GM18909 (cell line): ENCODE data around the gene TBCEL.

Experiments used
- ATAC-seq: cut with Tn5 transposase; IDR thresholded peaks from one replicate; pipeline ENCODE4 v1.9.1; 2021; ENCODE audit warnings: mild to moderate bottlenecking; ENCODE audit not compliant: unreplicated experiment, poor library complexity

Gene TBCEL

DNA sequence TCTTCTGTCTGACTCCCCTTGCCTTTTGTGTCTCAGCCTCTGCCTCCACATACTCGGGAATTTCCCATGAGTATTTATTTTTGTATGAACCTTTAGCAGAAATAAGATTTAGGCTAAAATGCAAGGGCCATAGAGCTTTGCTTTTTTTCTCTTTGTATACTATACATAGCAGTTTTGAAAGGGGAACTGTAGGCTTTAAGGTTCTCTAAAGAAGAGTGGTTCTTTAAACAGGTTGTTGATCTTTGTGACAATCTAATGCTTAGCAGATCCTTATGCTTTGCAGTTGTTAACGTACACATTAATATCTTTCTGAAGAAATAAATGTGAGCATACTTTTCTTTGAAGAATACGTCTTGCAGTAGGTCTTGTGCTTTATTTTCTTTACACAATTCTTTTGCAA is 35.0 kb downstream of the TBCEL start:
- no peak for ATAC-seq

DNA sequence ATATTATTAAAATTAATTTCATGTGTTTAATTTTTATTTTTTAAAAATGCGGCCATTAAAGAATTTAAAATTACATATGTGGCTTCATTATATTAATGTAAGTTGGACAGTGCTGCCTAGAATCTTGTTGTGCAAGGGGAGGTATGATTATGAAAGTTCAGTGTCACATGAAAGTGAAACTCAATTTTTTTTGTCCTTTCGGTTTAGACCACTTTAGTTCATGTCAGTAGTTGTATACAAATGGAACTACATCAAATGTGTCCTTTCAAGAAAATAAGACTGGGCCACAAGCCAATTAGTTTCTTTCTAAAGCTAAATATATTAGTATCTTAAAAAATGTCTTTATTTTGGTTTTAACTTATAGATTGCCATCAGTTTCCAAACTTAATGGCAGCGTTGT is 35.7 kb downstream of the TBCEL start:
- peak; percentile 98 for ATAC-seq

GRCh38 chr11:121063728-121064127 is 39.8 kb downstream of the TBCEL start:
- ATAC-seq = no peak

DNA sequence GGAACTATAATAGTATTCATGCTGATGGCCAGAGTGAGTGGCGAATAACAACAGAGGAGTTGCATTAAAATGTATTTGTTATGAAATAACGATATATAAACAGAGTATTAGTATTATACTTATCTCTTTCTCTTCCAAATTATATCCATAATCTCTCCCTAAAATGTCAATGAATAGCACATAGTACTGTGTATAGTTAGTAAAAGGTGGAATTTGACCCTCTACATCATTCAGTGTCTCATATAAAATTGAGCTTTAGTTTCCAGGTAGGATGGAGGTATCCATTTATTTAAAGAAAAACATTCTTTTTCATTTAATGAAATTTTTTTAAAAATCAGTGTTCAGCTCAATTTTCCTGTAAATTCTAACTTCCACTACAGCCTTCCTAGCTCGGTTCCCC is 42.7 kb downstream of the TBCEL start:
- ATAC-seq = no peak

DNA sequence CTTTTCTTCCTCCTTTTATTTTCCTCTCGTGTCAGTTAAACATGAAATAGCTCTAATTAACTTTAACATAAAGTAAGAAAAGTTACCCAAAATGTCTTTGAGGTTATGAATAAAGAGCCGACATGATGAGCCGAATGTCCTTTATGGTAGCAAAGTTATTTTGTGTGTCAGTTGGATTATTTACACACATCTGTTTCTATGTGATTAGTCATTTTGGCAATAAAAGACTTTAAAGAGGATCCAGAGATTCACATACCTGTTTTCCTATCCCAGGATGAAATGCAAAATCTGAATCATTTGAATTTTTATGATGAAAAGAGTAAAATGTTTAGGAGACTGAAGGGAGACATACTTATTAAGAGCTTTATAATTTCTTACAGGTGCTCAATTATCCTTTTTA is 43.1 kb downstream of the TBCEL start:
- no peak for ATAC-seq

- no peak for ATAC-seq
Observed at GRCh38 chr11:121067453-121067852, 43.6 kb downstream of the TBCEL start.

GRCh38 chr11:121067962-121068647 is 44.2 kb downstream of the TBCEL start:
- ATAC-seq = no peak

DNA sequence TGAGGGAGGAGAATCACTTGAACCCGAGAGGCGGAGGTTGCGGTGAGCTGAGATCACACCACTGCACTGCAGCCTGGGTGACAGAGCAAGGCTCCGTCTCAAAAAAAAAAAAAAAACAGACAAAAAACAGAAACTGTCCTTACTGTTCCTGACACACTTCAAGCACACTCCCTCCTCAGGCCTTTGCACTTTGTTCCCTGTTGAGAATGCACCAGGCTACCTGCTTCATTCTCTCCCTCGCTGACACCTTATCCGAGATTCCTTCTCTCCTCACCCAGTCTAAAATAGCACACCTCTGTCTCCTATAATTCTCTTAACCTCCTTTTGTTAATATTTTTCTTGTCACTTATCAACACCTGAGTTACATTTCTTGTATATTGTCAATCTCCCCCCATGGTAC is 44.9 kb downstream of the TBCEL start:
- no peak for ATAC-seq

DNA sequence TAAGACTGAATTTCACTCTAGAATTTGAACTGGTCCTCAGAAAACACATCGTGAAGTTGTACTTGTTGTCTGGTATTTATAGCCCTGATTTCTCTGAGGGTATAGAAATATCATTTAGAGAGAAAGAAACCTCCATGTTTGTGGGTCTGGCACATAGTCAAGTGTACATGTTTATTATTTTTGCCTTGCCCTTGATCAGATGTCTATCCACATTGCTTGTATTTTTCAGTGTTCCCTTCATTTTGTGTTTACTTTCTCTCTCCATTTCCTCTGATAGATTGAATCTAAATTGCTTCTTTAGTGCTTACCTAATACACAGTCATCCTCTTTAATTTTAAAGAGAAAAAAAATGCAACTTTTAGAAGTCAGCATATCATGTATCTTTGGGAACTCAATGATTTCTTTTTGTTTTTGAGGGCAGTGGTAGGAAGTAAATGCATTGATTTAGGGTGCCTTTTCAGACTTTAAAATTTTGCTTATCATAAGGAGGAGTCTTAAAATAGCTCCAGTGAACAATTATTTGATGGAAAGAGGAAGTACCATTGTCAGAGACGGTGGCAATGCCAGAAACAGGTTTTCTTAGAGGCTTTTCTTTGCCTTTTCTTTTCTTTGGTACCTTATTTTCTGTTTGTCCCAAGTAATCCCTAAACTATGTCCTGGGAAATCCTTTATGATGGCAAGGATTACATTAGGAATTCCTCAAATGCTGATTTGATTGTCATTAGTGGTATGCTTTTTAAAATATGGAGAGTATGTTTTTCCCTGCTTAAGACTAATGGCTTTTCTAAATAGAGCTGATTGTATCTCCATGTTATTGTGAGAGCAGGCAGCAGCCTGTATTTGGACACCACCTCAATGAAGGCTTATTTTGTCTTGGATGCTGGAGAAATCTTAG is 47.3 kb downstream of the TBCEL start:
- no peak for ATAC-seq

- ATAC-seq = no peak
Observed at GRCh38 chr11:121071846-121072450, 48.0 kb downstream of the TBCEL start.

DNA sequence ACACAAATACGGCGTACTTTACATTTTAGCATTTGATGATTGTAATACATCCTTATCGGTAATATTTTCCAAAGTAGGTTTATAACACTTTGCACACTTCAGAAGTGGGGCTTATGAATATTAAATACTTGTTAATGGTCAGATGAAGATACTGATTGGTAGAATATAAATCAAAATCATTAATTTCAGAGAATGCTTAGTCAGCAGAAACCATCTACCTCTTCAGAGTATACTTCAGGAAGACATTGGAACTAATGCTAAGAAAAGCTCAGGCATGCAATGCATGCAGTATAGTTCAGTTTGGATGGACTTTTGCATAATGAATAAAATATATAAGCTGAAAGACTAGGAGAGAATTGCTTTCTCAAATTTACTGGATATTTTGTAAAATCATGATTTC is 57.4 kb downstream of the TBCEL start:
- no peak for ATAC-seq

GRCh38 chr11:121082219-121082618 is 58.3 kb downstream of the TBCEL start:
- ATAC-seq = no peak

DNA sequence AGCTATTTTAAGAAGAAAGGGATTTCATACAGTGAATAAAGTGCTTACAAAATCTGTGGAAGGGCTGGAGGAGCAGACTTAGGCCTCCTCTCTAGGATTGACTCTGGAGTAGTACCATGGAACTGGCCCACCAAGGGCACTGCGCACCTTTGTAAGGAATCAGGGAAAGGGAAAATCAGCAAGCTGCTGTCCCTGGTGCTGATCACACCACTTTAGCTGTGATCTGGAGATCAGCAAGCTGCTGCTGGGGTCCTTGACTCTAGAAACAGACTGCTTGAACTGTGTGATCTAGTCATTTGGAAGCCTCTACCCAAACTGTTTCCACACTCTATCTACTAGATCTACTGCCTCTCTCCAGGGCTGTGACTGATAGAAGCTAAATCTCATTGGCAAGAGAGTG is 58.8 kb downstream of the TBCEL start:
- ATAC-seq = no peak

DNA sequence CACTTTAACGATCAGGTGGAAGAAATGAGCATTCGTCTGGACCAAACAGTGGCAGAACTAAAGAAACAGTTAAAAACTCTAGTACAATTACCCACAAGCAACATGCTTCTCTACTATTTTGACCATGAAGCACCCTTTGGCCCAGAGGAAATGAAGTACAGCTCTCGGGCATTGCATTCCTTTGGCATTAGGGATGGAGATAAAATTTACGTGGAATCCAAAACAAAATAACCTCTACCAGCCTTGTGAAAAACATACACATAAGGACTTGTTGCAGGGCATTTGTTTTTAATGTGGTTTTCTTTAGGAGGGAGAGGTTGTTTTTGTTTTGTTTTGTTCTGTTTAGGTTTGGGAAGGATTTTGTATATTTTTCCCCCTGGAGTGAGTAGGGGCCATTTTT is 63.0 kb downstream of the TBCEL start:
- ATAC-seq = no peak

DNA sequence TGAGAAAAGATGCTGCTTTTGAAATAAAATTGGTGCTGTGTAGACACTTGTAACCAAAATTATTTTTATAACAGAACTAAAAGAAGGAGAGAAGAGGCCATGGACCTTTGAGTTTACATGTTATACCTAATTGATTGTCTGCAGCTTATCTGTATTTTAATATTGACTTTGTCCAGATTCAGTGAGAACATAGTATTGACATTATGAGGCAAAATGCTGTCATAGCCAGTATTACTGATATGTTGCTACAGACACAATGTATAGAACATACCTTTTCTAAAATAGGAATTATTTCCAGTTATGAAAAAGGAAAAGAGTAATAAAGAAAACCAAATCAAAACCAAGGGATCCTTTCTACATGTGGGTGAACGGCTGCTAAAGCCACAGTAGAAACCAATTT is 65.7 kb downstream of the TBCEL start:
- no peak for ATAC-seq

- ATAC-seq = no peak
Observed at GRCh38 chr11:121090145-121090721, 66.3 kb downstream of the TBCEL start.

DNA sequence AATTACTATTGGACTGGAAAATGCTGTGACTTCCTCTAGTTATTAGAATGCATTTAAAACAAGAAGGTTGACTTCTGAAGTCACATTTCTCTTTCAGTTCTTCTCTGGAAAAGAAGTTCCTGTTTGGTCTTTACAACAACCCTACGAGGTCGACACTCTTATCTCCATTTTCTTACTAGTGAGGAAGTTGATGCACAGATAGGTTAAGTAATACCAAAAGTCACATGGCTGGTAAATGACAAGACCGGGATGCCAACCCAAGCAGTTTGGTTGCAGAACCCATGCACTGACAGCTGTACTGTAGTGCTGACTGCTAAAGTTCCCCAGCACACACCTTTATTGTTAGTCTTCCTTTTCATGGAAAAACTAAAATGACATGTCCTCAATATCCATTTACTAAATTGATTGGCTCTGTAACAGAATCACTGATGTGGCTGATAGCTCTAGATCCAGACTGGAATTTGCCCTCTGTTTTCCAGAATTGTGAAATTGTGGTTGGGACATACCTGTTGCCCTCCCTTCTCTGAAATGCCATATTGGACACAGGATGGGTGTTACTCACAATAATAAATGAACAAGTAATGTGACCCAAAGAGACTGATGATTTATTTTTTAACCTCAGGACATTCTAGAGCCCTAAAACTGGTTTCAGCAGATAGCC is 67.7 kb downstream of the TBCEL start:
- ATAC-seq = no peak

DNA sequence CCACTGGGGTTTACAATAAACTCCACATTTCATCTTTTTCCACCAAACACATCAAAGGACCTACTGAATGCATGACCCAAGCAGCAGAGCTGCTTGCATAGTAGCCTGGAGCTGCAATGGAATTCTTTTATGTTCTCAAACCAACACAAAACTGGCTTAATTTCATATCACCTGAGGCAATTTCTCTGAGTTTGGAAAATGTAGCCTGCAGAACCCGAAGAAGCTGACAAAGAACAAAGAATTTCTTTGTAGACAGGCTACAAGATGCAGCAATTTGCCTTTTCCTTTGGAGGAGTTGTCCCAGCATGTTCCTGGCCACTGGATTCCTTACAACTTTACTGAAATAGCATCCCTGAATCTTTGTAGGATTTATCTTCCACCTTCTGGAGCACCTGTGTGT is 71.7 kb downstream of the TBCEL start:
- no peak for ATAC-seq

DNA sequence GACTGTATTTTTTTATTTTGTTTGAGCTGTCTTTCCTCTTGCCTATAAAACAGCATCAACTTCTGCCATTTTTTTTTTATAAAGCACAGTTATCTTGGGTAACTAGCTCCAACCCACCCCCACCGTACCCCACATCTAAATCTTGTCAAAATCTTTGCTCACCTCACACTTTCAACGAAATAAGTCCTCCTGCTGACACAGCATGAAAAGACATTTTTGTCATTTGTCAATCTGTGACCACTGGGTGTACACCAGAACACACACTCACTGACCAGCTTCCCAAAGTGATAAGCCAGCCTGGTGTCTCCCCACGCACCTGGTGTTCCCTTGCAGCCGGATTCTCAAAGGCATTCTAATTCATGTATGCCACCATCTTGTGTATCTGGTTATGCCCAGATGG is 75.5 kb downstream of the TBCEL start:
- no peak for ATAC-seq

- ATAC-seq = no peak
Observed at GRCh38 chr11:121099885-121100284, 76.0 kb downstream of the TBCEL start.

DNA sequence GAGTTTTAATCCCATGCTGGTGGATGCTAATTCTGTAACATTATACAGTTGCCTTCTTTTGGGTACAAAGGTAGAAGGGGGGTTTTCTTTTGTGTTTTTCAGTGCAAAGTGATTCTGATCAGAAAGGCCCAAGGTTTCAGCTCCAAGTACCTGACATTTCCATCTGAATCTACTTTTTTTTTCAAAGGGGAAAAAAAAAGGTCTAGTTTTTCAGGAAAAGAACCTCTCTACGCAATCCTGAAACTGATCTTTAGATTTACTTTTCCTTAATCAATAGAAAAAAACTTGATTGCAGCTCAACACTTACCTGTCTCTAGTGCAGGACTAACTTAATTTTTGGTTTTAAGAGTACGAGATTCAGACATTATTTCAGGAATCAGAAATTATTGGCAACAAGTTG is 77.0 kb downstream of the TBCEL start, which contains the start of gene TECTA:
TECTA (plus strand) TSS at position 301 of the 400 bp plus-strand sequence. CDS start 1,423 bp downstream, outside the sequence.
- ATAC-seq = no peak
